GM21528 (cell line): ENCODE results near the gene PRKN.

Experiments
- ATAC-seq: cut with Tn5 transposase; IDR thresholded peaks from one replicate; pipeline ENCODE4 v1.9.1; 2021; ENCODE audit warnings: mild to moderate bottlenecking, moderate library complexity; ENCODE audit not compliant: unreplicated experiment, low FRiP score

PRKN gene

DNA sequence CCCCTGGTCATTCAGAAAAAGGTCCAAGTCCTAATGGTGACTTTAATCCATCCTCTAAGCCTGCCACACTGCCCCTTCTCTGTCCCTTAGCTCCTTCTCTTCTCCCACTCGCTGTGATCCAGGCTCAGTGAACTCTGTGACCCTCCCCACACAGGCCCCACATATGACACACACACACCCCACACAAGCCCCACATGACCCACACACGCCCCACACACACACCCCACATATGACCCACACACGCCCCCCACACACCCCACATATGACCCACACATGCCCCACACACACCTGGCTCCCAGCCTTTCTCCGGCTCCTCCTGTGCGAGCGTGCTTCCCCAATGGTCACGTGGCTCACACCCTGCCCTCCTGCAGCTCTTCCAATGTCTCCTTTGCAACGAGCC lies 925.3 kb downstream of the PRKN start:
- ATAC-seq = no peak

DNA sequence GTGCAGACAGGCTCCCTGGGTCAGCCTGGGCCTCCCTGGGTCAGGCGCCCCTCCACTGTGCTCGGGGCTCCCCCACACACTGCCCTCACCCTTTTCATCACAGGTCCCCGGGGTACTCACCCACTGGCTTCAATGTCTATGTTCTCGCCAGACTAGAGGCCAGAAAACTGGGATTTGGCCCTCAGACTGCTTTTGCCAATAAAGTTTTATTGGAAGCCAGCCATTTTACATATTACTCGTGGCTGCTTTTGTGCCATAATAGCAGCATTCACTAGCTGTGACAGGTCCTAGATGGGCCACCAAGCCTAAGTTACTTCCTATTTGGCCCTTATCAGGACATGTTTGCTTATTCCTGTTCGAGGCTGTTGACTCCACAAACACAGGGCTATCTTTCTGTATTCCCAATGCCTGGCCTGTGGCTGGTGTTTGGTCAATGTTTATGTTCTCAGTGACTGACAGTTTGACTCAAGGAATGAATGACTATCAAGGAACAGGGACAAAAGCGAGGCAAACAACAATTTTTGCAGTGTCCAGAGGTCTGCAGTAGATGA lies 928.6 kb downstream of the PRKN start:
- no peak for ATAC-seq

DNA sequence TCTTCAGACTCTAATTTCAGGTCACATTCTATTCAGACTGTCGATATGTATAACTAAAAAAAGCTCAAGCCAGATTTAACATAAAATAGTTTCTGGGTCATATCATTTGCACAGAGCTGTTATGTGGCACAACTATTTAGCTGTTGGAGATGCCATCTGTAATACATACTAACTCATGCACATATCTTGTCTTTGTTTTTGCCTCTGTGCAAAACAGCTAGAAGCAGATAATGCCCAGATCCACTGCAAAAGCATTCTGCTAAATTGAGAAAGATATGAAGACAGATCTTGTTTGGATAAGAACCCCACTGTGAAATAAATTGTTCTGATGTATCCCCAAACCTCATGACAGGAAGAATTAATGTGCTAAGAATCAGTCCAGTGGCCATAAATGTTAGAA lies 930.9 kb downstream of the PRKN start:
- no peak for ATAC-seq

DNA sequence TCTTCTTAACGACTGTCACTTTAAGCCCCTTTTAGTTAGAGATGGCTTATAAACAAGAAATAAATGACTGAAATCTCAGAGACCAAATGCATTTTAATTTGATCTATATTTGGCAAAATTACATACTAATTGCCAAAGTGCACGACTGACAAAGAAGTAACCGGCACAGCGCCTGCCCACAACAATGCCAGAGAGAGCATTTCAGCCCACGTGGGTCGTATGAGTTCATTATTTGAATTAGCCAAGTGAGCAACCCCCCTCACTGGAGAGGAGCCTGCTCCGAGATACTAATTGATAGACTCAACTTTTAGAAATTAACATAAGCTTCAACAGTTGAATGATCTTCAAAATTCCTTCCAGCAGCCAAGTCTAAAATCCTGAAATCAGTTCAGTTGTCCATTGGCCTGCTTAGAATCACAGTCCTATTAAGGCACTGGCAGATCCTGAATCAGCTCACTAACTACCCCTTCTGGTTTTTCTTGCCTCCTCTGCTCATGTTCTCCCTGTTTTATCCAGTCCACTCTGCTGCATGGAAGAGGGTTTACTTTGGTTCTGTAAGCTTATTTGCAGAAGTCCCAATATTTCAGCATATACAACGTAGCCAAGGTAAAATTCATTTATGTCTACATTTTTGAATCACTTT lies 934.6 kb downstream of the PRKN start:
- ATAC-seq = no peak

DNA sequence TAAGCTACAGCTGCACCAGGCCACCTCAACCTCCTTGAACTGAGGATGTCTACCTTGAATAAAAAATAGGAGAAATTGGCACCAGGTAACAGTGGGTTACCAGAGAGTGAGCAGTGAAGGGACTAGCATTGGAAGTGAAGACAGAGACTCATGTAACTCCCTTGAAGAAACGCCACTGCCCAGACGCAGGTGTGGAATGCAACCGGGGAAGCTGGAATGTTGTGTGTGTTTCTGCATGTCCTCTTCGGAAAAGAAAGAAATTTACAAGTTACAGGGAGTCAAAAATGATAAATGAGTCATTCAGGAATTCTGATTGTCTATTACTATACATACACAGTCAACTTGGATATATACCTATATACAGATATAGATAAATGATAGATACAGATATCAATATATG lies 939.0 kb downstream of the PRKN start:
- no peak for ATAC-seq

DNA sequence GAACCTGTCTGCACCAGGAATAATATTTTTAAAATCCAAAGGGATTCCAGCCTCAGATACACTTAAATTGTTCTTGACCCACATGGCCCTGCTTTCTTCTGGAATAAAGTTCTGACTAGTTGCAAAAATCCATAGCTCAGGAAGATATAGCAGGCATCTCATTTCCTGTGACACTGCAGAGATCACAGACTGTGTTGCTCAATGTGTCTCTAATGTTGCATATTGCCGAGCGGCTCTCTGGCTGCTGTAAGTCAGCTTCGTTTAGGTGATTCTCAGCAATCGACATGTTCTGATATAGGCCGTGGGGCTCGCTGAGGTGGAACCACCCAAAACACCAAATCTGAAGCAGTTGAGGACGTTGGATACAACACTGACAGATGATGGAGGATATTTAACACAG lies 955.4 kb downstream of the PRKN start:
- ATAC-seq = no peak

DNA sequence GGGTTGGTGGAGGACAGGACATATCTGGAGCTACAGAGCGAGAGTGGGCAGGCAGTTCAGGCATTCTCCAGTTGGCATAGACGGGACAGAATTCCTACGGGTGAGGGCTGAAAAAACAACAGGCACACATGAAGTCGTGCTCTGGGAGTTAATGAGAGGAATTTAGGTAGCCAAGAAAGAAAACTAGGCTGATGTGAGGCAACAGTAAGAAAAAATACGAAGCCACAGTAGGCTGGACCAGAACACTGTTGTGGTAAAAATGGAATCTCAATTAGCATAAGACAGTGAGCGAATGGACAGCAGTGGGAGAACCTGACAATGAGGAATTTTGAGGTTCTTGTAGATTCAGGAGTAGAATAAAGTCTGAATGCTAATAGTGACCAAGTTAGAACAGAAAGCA lies 965.6 kb downstream of the PRKN start:
- no peak for ATAC-seq

DNA sequence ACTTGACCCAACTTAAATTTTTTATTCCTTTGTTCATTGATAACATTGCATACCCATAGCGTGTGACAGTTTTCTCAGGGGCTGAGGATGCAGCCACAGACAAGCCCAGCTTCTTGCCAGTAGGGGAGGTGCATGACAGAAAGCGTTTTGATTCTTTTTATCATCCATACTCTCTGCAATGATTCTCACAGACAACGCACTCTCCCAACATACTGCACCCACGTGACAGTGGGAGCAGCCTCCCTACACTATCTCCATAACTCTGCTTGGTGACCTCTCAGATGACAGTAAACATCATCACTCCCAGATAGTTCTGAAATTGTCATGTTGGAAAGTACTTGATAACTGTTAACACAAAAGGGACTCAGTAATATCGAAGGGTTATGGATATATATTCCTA lies 972.5 kb downstream of the PRKN start:
- no peak for ATAC-seq

DNA sequence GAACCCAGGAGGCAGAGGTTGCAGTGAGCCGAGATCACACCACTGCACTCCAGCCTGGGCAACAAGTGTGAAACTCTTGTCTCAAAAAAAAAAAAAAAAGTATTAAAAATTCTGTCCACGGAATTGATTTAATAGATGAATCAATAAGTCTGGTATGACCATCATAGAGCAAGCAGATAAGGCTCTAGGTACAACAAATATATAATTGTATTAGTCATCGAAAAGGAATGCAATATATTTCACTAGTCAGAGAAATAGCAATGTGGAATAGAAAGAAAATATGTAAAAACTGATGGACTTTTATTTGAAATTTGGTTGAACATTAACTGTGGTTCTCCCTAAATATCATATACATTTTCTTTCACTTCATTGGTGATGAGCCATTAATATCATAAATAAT lies 976.9 kb downstream of the PRKN start:
- no peak for ATAC-seq

DNA sequence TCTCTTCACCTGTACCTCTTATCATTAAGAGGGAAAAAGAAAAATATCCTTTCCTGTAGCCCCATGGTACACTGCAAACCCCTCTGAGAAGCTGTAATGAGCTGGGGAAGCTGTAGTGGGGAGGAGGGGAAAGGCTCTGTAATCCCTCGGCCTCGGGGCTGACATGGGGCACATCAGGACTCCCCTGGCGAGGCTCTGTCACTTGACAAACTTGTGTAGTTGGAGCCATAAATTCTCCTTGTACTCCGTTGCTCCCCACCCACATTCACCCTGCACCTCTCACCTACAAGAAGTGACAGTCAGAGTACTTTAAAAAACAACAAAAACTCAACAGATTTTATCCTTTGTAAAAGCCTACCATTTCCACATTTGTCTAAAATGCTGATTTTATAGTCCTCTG lies 978.0 kb downstream of the PRKN start:
- no peak for ATAC-seq

DNA sequence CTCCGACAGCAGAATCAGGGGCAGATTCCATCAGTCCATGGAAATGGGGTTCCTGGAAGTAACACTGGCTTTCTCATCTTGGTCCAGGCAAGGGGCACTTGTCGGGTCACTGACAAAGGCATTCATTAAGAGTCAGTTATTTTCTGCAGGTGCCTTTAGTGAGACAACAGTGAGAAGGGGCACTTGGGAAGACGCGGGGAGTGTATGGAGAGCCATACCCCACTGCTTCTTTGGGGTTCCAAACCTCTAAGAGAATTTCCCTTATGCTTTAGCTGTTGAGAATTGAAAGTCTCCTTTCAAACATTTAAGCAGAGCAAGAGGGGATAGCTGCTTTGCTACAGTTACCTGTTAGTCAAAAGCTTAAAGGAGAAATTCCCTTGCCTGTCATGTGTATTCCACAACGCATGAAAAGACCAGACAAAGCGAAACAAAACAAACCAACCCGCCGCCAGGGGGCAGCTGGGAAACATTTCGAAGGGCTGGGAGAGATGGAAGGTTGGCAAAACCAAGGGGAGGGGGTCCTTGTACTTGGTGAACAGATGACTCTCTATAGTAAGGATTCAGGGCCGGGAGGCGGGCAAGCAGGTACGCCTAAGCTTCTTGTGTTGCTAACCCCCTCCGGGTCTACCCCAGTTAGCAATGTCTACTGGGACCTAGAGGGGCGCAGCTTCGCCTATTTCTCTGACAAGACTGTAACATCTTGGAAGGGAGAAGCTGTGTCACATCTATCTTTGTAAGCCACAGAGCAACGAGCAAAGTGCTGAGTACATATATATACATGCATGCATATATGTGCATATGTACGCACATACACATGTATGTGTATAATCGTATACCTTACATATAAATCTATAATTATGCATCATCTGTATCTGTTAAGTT lies 978.8 kb downstream of the PRKN start:
- no peak for ATAC-seq

DNA sequence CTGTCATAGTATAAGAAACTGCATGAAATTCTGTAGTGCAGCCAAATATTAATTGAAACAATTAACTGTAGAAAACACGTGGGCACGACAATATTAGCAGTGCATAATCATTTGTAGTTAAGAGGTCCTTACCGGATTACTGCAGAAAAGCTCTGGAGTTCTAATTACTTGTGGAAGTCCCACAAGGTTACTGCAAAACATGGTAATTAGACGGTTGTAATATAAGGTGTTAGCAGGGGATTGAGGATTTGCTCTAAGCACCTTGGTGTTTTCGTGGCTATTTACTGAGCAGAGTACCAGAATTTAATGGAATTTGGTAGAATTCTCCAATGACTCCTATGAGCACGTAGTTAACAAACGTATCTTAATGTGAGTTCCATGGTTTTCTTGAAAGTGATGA lies 980.1 kb downstream of the PRKN start:
- ATAC-seq = no peak

DNA sequence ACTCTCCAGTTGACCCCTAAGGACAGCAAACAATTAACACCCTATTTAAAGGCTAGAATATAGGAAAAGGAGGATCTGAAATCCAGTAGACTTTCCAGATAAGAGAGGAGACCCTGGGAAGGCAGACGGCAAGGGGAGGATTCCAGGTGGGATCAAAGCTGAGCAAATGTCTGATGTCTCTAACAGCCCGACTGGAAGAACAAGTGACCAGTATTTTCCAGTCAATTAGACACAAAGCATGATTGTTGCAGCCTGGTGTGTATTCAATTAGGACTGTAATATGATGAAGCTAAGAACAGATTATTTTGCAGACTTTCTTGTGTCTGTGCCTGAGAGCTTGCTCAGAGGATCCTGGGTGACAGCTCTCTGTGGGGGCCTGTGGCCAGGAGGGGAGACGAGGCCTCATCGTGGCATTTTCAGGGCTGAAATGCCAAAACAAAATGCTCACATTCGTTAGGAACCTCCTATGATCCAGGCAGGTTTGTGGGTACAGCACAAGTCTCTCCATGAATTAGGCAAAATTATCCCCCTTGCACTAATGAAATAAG lies 981.9 kb downstream of the PRKN start:
- no peak for ATAC-seq

DNA sequence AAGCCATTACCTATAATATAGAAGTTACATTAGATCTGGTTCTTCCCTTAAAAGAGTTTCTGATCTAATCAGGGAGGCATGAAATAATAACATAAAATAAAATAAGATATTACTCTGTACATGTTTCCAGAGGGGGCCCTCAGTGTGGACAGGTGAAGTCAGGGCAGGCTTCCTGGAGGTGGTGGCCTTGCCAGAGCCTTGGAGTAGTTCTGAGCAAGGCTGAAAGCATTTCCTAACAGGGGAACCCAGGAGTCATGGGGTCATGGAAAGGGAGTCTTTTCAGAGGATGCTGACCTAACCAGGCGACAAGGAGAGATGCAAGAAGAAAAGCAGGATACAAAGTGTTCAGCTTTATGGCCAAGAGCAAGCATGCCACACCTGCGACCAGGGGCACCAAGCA lies 982.4 kb downstream of the PRKN start:
- no peak for ATAC-seq

DNA sequence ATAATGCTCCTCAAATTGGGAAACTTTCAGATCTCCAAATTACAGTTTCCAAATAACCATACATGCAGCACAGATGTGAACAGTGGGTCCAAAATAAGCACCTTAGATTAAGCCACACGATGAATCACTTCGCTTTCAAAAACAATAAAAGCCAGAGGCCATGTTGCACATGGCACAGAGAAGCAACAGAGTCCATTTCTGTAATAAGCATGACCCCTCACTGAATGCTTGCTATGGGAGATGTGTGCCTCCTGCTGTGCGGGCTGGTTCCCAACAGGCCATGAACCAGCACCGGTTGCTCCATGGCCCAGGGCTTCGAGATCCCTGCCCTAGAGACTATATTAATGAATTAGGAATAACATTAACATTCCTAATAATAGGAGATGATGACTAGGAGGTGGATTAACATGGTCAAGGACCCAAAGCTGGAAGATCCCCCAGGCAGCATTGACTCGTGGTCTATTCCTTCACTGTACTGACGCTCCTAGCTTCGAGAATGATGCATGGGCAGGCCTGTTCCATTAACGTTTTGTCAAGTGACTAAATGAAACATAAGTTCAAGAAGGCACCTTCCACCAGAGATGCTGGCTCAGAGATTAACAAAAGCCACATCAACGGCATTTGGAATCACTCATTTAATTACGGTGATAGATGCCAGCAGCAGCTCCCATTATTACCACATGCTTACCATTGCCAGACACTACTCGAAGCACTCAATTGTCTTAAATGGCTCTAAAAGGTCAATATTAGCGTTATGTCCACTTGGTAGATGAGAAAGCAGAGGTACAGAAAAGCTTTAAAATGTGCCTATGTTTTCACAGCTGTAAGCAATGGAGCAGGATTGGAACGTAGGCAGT lies 983.1 kb downstream of the PRKN start:
- ATAC-seq = no peak

DNA sequence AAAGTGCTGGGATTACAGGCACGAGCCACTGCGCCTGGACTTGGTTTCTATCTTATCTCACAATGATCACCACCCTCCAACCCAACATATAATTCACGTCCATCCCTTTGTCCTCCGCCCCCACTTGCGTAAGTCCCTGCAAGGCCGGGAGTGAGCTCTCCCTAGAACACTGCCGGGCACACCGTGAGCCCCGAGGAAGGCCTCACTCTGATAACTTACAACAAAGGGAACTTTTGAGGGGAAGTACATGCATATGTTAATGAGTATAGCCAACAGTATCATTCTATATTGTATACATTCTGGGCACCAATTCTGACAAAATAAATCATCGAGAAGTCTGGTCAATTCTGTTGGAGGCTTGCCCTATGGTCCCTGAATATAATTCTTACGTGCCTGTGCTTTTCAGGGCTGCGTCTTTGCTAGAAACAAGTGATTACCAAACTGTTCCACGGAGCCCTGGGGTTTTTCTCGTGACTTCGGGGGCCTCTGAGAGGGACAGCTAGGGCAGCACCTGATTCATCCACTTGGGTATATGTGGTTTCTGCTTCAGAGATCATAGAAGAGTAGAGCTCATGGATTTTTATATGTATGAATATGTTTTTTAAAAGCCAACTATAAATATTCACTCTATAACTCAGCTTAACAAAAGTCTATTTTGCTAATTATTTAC lies 983.9 kb downstream of the PRKN start:
- ATAC-seq = no peak

DNA sequence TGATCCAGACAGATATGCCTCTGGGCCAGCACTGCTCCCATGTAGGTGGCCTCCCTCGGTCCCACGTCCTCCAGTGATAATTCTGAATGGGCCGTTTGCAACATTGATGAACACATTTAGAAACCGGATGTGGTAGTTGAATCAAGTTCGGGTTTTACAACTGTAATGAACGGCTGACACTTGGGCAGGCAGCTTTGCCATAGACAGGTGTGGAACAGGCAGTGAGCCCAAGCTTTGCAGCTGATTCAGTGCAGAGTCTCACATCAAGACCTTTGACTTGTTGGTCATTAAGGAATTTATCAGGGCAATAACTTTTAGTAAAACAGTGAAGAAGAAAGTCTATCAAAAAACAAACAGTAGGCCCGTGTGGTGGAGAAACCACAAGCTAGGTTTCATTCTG lies 987.1 kb downstream of the PRKN start:
- ATAC-seq = no peak

DNA sequence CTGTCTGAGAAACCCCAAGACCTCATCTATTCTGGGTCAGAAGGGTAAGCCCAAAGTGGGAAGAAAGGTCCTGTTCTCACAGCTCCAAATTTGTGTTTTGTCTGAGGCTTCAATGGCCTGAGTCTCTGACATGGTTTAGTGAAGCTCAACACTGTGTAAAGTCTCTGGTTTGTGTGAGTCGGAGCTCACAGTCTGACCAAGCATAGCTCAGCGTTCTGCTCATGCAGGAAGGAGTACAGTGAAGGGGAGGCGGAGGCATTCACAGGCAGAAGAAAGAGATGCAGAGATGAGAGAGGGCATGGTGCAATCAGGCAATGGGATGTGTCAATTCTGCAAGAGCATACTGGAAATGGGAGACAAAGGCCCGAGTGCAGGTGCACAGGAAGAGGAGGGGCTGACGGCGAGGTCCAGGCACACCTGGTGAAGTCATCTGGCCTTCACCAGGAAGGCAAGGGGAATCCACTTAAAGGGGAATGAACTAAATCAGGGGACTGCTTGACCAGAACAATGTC lies 990.7 kb downstream of the PRKN start:
- ATAC-seq = no peak

DNA sequence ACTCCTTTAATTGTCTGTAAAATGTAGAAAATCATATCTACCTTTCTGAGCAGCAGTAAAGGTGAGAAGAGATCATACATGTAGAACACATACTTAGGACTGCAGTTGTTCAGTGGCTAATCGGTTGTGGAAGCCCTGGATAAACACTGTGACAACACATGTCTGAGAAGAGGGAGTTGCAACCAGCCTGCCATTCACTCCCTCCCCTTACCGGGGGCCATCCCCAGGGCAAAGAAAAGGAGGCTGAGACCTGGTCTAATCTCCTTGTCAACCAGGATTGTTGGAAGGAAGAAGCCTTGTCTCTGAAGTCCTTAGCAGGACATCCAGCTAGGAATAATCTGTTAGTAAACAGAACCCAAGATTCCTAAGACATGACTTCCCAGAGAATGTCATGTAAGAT lies 991.2 kb downstream of the PRKN start:
- ATAC-seq = no peak

DNA sequence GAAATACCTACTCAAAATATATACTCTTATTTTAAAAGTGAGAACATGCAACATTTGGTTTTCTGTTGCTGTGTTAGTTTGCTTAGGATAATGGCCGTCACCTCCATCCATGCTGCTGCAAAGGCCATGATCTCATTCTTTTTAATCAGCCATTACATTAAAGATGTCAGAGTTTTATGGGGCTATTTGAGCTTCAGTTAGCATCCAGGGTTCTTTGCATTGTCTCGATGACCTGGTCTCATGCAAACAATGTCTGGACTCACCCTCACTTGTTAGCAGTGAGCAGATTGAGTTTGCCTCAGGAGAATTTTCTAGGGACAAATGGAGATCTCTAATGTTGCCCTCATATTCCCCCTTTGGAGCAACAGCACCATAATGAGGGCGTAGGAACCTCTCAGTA lies 995.0 kb downstream of the PRKN start:
- ATAC-seq = no peak
